Transverse colon (tissue), 4 donors: ENCODE data around the gene RHOF.

Experiments used
- POLR2A ChIP-seq: fragments of 450-650 bp; IDR thresholded peaks from one replicate; pipeline ENCODE4 v1.6.1; 2016; ENCODE audit warnings: antibody characterized with exemption, mild to moderate bottlenecking, moderate library complexity
- POLR2AphosphoS5 ChIP-seq, 3 donors: sonication (generic); formaldehyde crosslinking; IDR thresholded peaks; one replicate each; pipeline ENCODE4 v1.6.1; 2016; ENCODE audit warnings: antibody characterized with exemption in 3 of 3
- TF ChIP-seq, protein P1 (sequence below), 5 experiments: fragments of 200-600 bp in 3 of 5; fragments of 450-650 bp in 2 of 5; sonication (generic) in 3 of 5; IDR thresholded peaks; 1 replicate in 2 of 5; 2 replicates in 3 of 5; pipeline ENCODE4 v1.5.1; 2016 to 2017; ENCODE audit warnings: antibody characterized with exemption in 5 of 5, inconsistent platforms in 3 of 5, mild to moderate bottlenecking in 2 of 5, moderate library complexity in 1 of 5

DNA sequence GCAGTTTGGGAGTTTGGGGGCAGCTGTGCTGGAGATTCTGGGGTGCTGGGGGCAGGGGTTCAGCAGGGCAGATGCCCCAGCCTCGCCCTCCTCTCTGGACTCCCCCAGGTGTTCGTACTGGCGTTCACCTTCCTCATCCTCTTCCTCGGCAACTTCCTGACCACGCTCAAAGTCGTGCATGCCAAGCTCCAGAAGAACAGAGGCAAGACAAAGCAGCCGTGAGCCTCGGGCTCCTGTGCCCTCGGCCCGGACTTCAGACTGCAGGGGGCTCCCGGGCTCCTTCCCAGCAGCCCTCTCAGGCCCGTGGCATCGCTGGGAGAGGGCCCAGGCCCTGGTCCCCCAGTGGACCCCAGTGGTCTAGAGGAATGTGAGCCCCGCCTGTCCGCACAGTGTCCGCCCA lies 18.0 kb downstream of the RHOF start:
- TF ChIP-seq, protein P1, sequence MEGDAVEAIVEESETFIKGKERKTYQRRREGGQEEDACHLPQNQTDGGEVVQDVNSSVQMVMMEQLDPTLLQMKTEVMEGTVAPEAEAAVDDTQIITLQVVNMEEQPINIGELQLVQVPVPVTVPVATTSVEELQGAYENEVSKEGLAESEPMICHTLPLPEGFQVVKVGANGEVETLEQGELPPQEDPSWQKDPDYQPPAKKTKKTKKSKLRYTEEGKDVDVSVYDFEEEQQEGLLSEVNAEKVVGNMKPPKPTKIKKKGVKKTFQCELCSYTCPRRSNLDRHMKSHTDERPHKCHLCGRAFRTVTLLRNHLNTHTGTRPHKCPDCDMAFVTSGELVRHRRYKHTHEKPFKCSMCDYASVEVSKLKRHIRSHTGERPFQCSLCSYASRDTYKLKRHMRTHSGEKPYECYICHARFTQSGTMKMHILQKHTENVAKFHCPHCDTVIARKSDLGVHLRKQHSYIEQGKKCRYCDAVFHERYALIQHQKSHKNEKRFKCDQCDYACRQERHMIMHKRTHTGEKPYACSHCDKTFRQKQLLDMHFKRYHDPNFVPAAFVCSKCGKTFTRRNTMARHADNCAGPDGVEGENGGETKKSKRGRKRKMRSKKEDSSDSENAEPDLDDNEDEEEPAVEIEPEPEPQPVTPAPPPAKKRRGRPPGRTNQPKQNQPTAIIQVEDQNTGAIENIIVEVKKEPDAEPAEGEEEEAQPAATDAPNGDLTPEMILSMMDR (IDR thresholded peaks at IDR 0.05) = no peak
- TF ChIP-seq POLR2AphosphoS5 (IDR thresholded peaks at IDR 0.05) (no peak), POLR2A (no peak)
